Ammon's horn (tissue), 1 donor: ENCODE measurements around the gene DCBLD1.
"Not testable (repeated sequence)": the region's sequence is repeated elsewhere in the genome, so short reads cannot be mapped to it uniquely, and the experiment has no call there.

Experiments used
- DNase-seq: peaks from one replicate; pipeline ENCODE4 v3.0.0-alpha.2; 2016; ENCODE audit warnings: low spot score

DCBLD1 gene

DNA sequence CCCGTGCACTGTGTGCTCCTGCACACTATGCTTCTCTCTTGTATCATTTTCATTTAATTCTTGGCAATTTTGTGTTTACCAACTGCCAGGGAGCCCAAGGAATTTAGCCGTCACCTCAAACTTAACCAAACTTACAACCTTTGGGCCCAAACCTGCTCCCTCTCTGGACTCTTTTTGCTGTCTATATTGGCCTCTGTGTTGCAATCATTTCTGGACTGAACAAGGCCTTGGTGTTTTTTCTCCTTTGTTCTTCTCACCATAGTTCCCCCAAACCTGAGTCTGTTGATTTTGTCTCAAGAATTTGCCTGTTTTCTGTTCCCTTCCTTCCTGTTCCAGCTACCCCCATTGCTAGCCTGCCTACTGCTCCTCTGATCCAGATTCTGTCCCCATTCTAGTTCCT lies 19.2 kb downstream of the DCBLD1 start:
- no peak for DNase-seq

DNA sequence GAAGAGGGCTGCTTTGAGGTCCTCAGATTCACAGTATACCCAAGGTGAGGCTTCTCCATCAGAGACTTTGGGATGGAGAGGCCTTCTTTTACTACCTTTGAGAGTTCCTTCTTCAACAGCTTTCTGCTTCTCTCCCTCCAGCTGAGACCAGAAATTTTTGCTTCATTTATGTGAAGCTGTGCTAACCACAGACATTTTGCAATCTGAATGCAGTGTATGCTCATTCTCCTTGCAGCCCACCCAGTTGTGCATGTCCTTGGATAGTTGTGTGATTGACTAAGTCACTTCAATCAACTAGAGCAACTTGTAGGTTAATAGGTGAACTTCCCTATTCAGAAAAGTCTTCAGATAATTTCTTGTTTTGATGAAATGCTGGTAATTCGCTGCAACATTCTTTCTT lies 20.1 kb downstream of the DCBLD1 start:
- DNase-seq, result no peak

DNA sequence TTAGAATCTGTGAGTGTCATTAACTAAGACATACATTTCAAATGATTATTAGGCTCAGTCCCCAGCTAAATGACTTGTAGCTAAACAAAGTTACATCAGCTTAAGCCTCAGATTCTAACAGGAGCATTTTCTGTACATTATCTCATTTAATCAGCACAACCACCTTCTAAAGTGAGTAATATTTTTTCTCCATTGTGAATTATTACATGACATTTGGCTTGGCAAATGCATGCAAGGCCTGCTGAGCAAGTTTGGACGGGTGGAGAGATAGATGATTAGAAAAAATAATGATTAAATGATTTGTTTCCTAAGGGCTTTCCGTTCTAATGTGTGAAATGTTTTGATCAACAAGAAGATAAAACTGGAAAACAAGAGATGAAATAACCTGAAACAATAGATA lies 20.7 kb downstream of the DCBLD1 start:
- DNase-seq, result no peak

DNA sequence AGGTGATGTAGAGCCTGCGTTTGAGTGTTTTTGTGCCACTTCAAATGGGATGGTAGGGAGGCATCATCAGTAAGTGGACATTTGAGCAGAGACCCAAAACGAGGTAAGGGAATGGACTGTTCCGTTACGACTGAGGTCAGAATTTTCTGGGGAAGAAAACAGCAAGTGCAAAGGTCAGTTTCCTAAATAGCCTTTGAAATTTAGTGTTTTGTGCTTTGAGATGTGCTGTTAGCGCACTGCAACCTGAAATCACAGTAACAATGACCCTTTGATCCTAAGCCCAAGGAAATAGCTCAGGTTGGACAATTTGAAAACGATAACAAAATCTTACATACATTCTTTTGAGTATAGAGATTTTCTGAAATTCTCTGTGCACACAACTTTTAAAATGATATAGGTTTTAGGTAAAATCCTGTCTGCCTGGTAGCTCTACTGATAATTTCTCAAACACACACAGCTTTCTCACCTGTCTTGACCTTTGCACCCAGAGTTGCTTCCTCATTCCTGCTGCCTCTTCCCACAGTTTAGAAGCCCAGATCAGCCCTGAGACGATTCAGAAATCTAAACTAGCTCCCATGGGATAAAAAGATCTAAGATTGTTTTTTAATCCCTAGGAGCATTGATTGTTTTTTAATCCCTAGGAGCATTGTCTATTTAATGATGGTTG lies 22.1 kb downstream of the DCBLD1 start:
- no peak for DNase-seq

DNA sequence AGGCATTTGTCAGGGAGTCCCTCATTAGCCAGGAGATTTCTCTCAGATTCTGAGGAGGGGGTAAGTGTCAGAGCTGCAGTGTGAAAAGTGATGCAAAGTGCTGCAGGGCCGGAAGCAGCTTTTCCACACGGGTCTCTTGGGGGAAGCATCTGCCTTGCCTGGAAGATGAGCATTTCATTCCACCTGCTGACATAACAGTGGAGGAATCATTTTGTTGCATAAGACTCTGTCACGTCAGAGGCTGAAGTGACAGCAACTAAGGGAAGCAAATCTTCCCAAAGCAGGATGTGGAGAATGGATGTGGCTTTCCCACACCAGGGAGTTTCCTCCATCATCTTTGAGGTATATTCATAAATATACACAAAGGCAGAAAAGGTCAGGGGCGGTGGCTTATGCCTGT lies 22.8 kb downstream of the DCBLD1 start:
- DNase-seq, result no peak

DNA sequence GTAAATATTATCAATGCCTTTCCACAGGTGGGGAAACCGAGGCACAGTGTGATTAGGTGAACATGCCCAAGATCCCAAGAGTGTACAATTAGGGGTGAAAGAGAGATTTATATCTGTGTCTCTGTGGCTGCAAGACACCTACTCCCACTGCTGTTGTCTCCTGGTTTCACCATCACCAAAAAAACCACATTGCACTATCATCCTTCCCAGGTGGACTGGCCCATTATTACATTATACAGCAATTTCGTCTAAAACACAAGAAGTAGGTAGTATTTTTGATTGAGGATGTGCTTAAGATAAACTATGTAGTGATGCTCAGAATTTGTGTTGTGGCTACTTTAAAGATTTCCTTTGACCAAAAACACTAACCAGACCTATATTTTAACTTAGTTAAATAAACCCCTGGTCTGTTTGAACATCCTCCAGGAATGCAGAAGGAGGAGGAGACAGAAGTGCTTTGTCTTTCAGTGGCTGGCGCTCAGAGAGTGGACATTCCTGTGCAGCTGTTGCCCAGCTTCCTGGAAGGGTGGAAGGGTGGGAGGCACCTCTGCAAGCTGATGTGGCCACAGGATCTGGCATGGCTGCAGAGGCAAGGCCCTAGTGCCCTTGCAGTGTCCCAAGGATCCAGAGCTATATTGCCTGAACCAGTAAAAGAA lies 23.8 kb downstream of the DCBLD1 start:
- DNase-seq, result no peak

DNA sequence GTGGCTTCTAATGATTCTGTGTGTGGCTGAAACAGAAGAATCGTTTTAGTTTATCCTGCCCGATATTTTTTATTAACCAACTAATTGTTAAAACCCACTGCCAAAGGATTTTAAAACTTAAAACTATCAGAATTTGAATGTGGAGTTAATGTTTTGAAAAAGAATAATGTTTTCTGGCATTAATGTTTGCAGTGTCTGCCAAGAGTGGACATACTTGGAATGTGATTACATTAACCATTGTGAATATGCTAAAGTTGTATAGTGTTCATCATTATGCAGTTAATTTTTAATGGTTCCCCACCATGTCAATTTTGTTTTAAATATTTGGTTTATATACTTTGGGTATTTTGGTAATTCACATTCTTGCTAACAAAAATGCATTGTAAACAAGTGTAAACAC lies 24.4 kb downstream of the DCBLD1 start:
- no peak for DNase-seq

DNA sequence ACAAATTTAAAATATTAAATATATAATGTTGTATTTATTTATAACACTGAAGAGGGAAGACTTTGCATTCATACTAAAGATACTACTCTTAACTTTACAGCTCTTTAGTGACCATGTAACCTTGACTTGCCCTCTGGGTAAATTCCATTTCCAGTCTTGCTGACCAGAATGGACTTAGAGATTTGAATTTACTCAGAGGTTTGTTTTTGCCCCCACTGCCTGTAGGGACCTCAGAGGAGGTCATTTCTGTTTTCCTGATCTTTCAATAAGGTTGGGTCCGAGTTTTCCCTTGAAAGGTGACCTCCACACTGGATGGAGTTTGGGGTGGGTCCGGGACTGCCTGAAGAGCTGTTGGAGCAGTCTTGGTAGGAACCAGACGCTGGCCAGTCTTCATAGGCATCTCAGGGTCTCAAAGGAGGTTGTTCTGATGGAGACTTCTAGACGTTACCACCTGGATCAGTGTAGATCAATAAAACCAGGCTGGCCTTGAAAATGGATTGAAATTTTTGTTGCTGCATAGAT lies 26.0 kb downstream of the DCBLD1 start:
- no peak for DNase-seq

DNA sequence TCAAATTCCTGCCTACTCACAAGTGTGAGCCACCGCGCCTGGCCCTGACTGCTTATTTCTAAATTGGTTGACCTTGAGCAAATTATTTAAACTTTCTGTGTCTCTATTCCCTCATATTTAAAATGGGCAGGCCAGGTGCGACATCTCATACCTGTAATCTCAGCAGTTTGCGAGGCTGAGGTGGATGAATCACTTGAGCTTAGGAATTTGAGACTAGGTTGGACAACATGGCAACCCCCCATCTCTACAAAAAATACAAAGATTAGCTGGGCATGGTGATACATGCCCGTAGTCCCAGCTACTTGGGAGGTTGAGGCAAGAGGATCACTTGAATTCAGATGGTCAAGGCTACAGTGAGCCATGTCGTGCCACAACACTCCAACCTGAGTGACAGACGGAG lies 26.5 kb downstream of the DCBLD1 start:
- no peak for DNase-seq

DNA sequence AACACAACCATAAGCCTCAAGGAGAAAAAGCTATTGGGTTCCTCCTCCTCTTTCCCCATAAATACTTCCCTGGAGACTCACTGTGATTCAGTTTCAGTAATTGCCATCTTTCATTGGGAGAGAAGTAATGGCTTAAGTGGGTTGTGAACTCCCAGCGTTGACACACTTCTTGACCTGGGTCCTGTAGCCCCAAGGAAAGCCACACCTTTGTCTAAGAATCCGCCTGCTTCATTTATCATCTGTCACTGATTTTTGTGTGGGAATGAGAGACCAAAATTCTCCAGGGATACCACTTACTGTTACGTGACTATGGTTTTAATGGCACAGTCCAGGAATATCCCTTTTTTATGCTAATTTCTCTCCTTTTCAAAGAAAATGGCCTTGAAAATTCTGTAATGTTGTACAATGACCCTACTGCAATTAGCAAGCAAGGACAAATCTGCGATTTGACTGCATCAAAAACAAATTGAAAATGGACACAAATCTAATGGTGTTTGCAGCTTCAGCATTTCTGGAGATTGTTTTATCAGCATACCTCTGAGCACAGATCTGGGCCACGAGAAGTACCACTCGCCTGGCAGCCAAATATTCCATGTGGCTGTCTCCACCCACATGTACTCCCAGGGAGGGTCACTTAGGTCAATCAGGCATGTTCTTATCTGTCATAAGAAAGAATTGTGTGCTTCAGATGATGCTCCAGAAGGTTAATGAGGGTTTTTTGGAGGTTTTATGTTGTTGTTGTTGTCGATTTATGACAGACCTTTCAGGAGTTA lies 29.8 kb downstream of the DCBLD1 start:
- no peak for DNase-seq

DNA sequence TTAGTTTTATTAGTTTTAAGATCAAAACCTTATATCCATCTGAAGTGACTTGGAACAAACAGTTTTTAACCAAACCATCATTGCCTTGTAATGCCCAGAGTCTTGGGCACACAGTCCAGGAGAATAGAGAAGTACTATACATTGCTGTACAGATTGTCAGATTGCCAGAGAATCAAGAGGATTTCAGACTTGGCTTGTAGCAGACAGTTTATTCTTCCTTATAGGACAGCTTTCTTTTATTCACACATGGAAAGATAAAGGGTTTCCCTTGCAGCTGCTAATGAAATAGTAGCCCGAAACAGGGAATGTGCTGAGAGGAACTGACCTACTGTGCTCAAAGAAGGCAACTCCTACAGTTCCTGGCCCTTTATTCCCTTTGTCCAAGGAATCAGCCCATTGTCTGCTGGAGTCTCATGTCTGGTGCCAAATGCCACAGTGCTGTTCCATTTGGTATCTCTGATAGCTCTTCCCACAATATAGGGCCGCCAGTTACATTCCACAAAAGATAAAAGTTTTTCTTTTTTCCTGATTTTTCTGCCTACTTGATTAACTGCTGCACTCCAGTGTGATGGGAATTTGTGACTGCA lies 30.6 kb downstream of the DCBLD1 start:
- no peak for DNase-seq

DNA sequence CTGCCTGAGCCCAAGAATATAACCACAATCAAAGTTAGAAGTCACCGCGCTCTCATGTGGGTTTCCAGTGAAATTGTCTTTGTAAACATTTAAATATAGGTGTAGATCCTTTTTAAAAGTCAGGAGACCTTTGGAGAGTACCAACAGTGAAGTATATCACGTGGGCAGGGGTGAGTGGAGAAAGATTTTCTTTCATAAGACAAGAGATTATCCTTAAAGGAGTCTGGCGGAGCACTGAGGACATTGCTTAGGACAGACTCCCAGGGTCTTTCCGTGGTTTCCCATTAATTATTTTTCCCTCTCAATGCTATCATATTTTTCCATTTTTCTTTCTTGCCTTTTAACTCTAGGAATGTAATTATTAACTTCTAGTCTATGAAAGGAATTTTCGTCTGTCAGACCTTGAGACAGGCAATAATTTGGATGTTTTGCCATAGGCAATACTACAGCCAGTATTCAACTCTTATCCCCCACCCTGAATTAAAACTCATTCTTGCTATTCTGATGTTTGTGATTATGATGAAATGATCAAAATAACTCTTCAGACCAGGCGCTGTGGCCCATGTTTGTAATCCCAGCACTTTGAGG lies 31.4 kb downstream of the DCBLD1 start:
- no peak for DNase-seq

DNA sequence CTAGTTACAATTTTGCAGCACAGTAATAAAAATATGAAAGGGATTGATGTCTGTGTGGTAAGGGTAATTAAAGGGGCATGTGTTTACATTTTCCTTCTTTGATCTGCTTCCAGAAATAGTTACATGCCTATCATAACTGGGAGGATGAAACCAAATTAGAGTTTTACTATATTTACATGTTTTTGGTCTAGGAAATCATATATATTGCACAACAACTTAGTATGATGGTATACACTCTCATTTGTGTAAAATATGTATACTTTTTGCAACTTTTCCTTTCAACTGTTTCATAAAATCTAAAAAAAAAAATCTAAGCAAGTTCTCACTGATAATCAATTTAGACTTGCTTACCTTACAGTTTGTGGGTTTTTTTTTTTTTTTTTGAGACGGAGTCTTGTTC lies 32.2 kb downstream of the DCBLD1 start:
- no peak for DNase-seq

DNA sequence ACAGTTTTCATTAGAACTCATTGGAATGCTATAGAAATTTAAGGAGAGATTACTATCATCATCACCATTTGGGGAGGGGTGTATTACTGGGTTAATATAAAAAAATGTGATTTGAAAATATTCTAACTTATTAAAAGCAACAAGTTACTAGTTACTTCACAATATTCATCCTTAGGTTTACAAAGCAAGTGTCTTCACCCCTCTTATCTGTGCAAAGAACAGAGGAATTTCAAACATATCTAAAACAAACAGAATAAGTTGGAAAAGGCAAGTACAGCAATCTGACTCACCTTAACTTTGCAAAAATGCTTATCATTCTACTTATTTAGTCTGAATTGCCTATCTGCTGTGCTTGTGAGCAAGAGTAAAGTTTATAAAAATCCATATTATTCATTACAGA lies 32.9 kb downstream of the DCBLD1 start:
- no peak for DNase-seq

DNA sequence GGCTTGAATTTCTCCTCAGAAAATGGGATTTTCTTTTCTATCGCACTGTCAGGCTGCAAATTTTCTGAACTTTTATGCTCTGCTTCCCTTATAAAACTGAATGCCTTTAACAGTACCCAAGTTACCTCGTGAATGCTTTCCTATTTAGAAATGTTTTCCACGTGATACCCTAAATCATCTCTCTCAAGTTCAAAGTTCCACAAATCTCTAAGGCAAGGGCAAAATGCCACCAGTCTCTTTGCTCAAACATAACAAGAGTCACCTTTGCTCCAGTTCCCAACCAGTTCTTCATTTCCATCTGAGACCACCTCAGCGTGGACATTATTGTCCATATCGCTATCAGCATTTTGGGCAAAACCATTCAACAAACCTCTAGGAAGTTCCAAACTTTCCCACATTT lies 35.5 kb downstream of the DCBLD1 start:
- DNase-seq, result not testable (repeated sequence)

DNA sequence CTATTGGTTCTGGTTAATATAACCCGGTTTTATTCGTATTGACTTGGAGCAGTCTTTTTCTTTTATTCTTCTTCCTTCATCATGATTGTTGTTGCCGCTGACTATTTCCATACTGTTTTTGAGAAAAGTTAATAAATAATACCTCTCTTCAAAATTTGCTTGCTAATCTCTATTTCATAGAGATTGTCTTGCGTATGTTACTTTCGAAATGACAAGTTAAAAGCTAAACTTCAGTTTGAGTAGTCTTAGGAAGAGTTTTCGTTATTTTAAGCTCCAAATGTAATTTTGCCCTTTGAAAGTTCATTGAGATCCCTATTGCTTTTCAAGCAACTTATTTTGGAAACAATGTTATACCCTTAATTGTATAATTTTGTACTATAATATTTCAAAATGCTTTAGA lies 36.4 kb downstream of the DCBLD1 start:
- DNase-seq, result no peak

DNA sequence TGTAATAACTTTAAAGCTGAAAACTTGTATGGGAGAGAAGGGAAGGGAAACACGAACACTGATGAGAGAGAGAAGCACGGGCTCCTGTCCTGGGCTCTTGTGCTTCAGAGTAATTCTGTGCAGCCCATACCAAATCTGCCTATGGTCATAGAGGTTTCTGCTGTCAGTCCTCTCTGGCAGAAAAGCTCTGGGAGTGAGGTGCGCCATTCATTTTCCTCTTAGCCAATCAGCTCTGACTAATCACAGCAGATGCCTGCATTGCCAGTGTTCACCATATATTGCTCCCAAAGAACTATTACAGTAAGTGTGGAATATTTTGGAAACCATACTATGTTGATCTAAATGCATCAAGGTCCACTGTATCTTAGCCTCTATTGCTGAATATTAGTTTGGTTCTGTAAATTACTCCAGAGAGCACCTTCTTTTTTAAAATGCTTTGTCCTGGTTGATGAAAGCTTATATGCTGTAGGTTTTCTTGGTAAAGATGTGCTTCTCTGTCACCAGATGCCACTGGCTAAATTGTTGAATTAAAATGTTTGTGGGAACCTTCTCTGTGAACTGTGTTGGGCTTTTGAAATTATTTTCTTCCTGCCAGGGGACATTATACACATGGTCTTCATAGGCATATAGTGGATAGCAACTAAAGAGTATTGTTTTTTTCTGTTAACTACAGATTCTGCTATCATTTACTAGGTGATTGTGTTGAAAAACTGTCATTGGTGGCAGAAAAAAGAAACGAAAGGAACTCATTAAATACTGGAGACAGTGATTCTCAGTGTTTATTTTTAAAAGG lies 38.3 kb downstream of the DCBLD1 start:
- no peak for DNase-seq

DNA sequence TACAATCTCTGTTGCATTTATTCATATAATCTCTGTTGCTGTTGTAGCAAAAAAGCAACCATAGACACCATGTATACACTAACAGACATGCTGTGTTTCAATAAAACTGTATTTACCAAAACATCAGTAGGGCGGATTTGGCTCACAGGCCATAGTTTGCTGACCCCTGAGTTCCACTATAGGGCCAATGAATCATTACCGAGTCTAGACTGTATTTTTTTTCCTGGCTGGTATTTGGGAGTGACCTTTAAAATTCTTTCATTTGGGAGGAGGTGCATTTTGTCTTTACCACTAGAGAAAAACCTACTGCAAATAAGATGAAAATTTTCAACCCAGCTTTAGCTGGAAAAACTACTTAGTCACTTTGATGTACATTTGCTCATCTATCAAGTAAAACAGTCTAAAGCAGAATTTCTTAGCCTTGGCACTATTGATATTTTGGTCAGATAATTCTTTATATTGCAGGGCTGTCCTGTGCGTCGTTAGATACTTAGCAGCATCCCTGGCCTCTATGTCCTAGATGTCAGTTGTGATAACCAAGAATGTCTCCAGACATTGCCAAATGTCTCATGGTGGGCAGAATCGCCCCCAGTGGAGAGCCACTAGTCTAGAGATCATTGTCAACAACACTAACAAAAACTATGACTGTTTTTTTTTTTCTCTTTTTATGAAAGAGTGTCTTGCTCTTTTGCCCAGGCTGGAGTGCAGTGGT lies 39.5 kb downstream of the DCBLD1 start:
- no peak for DNase-seq

DNA sequence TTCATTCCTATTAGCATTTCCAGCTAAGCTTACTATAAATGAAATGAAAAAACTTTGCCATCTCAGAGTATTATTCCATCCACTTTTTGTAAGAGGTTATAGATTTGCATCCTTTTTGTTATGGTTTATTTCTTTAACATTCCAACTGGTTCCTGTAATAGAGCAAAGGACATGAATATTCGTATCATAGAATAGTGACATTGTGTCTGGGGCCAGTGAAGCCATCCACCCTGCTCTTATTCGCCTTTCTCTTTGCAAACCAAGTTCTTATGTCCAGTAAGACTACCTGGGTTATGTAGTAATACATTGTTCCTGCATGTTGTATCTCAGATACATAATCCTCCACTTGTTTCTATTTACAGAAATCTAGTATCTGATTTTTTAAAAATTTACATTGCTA lies 43.1 kb downstream of the DCBLD1 start:
- DNase-seq, result no peak

DNA sequence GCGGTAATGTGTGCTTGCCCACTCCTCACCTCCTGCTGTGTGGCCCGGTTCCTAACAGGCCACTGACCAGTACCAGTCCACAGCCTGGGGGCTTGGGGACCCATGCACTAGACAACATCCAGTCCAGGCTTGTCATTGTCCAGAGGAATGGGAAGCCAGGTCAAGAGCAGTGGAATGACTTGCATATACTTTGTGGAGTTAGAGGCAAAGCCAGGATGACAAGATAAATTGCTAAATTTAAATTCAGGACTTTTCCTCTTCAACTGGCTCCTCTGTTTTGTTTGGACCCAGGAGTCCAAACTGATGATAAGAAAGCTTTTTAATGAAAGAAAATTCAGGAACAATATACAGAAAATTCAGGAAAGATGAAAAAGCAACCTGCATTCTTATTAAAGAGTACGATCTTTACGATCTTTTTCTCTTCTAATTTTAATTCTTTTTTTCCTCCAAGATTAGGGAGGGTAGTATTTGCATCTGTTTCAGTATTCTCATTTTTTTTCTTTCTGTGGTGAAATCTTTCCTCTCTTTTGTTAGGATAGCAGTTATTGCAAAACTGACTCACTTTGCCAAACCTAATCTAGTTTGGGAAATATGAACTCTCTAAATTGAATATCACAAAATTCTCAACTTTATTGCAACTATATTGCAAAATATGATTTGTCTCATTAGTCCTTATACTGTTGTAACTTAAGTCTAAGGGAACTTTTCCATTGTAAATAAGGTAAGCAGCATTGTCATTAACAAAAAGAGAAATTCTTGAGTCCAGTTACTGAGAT lies 48.2 kb downstream of the DCBLD1 start:
- no peak for DNase-seq
